Measurements from ENCODE around the gene DOLK. TPM values are rescaled to one million over a fixed set of nuclear protein-coding genes. Genes with fewer than 3 reads are reported as not detected.

Gene DOLK
- total RNA-seq, 1 donor from 2014 or later: 10.3 TPM

DNA sequence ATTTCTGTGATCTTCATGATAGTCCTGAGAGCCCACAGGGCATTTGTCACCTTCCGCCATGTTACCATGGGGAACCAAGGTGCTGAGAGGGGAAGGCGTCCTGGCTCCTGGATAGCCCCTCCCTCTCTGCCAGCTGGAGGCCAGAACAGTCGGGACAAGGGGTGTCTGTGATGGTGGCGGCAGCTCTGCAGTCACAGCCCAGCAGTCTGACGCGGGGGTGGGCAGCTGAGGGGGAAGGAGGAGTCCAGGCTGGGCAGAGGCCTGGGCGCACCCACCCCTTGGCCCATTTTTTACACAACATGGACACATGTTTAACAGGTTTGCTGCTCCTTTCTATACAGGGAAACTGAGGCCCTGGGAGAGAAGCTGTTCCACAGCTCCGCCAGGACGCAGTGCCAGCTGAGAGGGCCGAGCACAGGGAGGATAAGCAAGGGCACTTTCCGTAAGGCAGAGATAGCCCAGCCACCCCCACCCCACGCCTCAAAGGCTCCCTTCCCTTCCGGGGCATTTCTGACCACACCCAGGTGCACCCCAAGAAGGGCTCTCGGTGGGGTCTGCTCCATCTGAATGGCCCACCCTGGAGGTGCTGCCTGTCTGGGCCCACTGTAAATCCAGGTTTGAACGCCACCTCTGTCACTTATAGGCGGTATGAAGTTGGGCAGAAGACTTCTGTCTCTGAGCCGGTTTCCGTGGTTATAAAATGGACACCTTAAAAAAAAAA, 48.4 kb downstream of the DOLK start:
- Mint-ChIP-seq H3K4me1 (peaks cover 60% of the 10 kb centered on the region), H3K27me3 (no peaks in the 10 kb centered on the region)
- intact Hi-C loops (cut with micrococcal nuclease): no loop called here

DNA sequence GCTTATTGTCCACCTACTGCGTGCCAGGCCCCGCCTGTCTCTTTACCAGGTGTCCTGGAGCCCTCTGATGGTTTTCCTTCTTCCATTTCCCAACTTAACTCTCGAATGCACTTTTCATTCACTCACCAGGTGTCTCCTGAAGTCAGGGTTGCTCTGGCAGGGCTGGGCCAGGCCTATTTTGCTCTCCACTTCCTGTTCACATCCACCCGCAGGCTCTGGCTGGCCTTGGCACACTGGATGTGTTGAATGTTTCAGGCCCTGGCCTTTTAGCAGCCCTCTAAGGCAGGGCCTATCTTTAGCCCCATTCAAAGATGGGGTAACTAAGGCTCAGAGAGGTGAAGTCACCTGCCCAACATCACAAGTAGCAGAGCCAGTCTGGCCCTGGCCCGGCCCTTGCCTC, 49.0 kb downstream of the DOLK start:
- POLR2A ChIA-PET: no interaction called here
- Mint-ChIP-seq H3K9me3 (no peaks in the 10 kb centered on the region), H3K4me3 (no peak overlapping the region), H3K27ac (peak overlapping the region; percentile 41), H3K4me1 (peaks cover 60% of the 10 kb centered on the region), H3K27me3 (no peaks in the 10 kb centered on the region), H3K36me3 (ENCODE audit: low read depth) (peaks cover 27% of the 10 kb centered on the region)
- DNase-seq (no peak), ATAC-seq (ENCODE audit: low read depth) (no peak)
- CTCF ChIA-PET: no interaction called here
- intact Hi-C loops (cut with micrococcal nuclease): no loop called here
- TF ChIP-seq, protein P1, sequence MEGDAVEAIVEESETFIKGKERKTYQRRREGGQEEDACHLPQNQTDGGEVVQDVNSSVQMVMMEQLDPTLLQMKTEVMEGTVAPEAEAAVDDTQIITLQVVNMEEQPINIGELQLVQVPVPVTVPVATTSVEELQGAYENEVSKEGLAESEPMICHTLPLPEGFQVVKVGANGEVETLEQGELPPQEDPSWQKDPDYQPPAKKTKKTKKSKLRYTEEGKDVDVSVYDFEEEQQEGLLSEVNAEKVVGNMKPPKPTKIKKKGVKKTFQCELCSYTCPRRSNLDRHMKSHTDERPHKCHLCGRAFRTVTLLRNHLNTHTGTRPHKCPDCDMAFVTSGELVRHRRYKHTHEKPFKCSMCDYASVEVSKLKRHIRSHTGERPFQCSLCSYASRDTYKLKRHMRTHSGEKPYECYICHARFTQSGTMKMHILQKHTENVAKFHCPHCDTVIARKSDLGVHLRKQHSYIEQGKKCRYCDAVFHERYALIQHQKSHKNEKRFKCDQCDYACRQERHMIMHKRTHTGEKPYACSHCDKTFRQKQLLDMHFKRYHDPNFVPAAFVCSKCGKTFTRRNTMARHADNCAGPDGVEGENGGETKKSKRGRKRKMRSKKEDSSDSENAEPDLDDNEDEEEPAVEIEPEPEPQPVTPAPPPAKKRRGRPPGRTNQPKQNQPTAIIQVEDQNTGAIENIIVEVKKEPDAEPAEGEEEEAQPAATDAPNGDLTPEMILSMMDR (IDR thresholded peaks at IDR 0.05): no peak

More for the DNA sequence above, 48.4 kb downstream of the DOLK start:
- peak overlapping the region; percentile 84 for H3K27ac Mint-ChIP-seq
- TF ChIP-seq, protein P1 (IDR thresholded peaks at IDR 0.05): no peak
- no peak overlapping the region for H3K4me3 Mint-ChIP-seq
- CTCF ChIA-PET: no interaction called here
- H3K9me3 Mint-ChIP-seq: no peaks in the 10 kb centered on the region
- no peak for DNase-seq
- no peak for ATAC-seq (ENCODE audit: low read depth)
- peaks cover 23% of the 10 kb centered on the region for H3K36me3 Mint-ChIP-seq (ENCODE audit: low read depth)
- POLR2A ChIA-PET: no interaction called here

DNA sequence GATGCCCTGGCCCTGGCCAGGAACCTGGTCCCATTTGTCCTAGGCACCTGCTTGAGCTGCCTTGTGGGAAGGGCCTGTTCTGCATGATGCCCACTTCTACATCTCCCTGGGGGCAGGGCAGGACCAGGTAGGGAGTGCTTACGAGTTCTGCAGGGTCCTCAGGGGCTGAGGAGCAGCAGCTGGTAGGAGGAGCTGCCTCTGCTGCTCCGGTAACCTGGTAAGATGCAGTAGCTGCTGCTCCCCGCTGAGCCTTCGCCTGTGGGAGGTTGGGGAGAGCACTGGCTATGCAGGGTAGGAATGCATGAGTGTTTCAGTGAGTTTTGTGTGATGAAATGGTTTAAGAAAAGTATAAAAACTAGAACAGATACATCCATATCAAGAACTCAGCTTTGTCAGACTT, 51.8 kb downstream of the DOLK start:
- intact Hi-C loops (cut with micrococcal nuclease): no loop called here

More for the DNA sequence above, 51.8 kb downstream of the DOLK start:
- H3K27me3 Mint-ChIP-seq: no peaks in the 10 kb centered on the region
- POLR2A ChIA-PET: interaction anchor here (0.5 kb wide), 1 partner anchor 224 kb away, joined by 3 read pairs; no protein-coding TSS in a partner anchor
- ATAC-seq (ENCODE audit: low read depth) (no peak), DNase-seq (no peak)
- CTCF ChIA-PET: no interaction called here
- TF ChIP-seq, protein P1 (IDR thresholded peaks at IDR 0.05): no peak
- peak overlapping the region; percentile 18 for H3K27ac Mint-ChIP-seq
- peaks cover 38% of the 10 kb centered on the region for H3K4me1 Mint-ChIP-seq
- H3K9me3 Mint-ChIP-seq: no peaks in the 10 kb centered on the region
- no peak overlapping the region for H3K4me3 Mint-ChIP-seq
- peaks cover 35% of the 10 kb centered on the region for H3K36me3 Mint-ChIP-seq (ENCODE audit: low read depth)

Other genes with a start within 250 kb of the DOLK start
- gene PKN3, start 245.1 kb downstream of the DOLK start, total RNA-seq: 16.9 and 17.4 TPM in 2 replicates
- gene ZDHHC12, start 223.5 kb downstream of the DOLK start, total RNA-seq: 40.0 and 40.7 TPM in 2 replicates
- 24.0 and 26.0 TPM in 2 replicates for gene ZER1, start 175.7 kb downstream of the DOLK start, total RNA-seq
- 21.5 and 26.4 TPM in 2 replicates for gene TBC1D13, start 160.3 kb downstream of the DOLK start, total RNA-seq
- 14.6 and 16.9 TPM in 2 replicates for gene ENDOG, start 129.1 kb downstream of the DOLK start, total RNA-seq
- 78.9 and 79.1 TPM in 2 replicates for gene SPOUT1, start 117.8 kb downstream of the DOLK start, total RNA-seq
- gene KYAT1, start 65.7 kb downstream of the DOLK start, total RNA-seq: 2.0 and 4.3 TPM in 2 replicates
- gene LRRC8A, start 65.5 kb downstream of the DOLK start, total RNA-seq: 9.0 and 10.4 TPM in 2 replicates
- gene PHYHD1, start 26.6 kb downstream of the DOLK start, total RNA-seq: 0.86 and 1.0 TPM in 2 replicates
- 76.9 and 103 TPM in 2 replicates for gene NUP188, start 96 bp upstream of the DOLK start, total RNA-seq
- gene SH3GLB2, start 80.7 kb upstream of the DOLK start, total RNA-seq: 60.4 and 62.9 TPM in 2 replicates
- gene MIGA2, start 89.0 kb upstream of the DOLK start, total RNA-seq: 42.1 and 50.0 TPM in 2 replicates
- gene DOLPP1, start 133.5 kb upstream of the DOLK start, total RNA-seq: 10.9 and 11.3 TPM in 2 replicates
- gene CRAT, start 163.2 kb upstream of the DOLK start, total RNA-seq: 6.8 and 8.2 TPM in 2 replicates
- gene PTPA, start 163.8 kb upstream of the DOLK start, total RNA-seq: 65.5 and 67.2 TPM in 2 replicates
- gene IER5L, start 230.7 kb upstream of the DOLK start, total RNA-seq: 1.9 and 2.1 TPM in 2 replicates